ENCODE measurements around the gene TEX36.
"Not testable (repeated sequence)": the region's sequence is repeated elsewhere in the genome, so short reads cannot be mapped to it uniquely, and the experiment has no call there.

The TEX36 gene

DNA sequence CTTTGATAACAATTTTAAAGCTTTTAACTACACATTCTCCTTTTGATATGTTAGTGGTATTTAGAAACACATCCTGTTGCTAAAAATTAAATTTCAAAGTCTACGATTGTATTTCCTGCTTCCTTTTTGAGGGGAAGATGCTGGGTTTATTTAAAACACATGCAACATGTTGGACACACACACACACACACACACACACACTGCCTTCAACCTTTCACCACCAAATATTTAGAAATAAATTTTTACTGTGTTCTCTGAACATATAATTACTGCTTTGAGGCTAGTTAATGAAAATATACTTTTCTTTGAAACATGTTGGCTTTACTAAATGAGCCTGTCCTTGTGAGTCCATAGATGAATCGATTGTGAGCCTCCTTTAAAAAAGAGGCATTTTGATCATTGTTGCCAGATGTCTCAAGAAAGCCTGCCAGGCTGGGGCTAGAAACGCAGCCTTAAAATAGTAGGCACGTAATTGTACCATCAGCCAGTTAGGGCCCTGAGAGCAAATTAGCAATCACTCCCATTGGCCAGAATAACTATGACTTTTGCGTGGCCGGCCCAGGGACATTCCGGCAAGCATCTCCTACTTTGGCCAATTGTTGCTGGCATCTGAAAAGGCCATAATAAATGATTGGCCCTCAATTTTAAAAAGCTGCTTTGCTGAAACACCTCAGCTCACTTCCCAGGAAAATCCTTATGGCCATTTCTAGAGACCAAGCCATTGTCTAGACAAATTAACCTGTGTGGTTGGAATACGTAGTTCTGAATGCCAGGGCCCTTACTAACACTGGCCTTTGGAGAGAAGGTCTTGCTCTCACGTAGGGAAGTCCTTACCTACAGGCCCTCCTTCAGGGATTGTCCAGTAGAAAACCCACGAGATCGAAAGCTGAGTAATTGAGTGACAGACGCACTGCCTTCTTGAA, 9.9 kb upstream of the TEX36 start:
- no peak for DNase-seq (ENCODE audit: low read depth in 2 of 2)

DNA sequence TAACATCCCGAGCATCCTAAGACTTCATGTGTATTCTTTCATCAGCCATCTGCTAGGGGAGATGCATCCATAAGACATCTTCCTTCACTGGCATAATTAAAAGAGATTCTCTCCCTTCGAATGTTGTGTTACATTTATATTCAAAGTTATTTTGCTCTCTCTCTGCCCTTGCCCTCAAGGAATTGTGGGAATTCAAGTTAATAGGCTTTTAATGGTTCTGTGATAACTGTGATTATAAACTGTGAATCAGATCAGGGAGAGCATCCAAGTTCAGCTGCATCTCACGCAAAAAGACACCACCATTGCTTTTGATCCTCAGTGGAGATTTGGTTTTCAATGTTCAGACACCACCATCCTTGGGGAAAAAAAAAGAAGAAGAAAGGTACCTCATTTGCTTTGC, 9.2 kb upstream of the TEX36 start:
- DNase-seq (ENCODE audit: low read depth in 2 of 2) = no peak

DNA sequence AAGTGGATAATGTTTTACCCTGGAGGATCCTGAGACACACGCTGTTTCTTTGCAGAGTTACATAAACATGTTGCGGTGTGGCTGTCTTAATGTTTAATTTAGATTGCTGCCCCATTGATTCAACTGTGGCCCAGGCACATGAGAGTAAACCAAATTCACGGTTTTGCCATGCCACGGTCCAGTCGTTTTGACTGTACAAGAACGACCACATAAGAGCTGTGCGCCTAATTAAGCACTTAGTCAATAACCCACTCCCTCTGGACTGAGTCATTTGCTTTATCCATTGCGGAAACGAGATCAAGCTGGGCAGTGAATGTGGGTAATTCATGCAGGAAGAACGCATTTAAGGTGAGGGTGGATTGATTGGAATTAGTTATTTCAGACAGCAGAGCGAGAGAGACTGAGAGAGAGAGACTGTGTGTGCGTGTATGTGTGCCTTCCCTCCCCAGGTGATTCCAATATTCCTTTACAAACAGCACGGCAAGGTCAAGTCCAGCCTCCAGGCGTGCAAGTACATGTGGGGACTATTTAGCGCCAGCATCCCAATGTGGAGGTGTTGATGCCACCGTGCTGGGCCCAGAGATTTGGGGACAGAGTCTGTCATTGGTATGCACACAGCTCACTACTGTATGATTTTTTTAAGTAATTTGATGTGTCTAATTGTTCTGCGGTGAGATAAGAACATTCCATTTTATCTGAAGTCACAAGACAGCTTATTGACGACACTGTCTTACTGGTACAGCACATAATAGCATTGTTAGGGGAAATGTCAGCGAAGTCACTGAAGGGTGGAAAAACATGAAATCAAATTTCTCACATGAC, 8.4 kb upstream of the TEX36 start:
- DNase-seq (ENCODE audit: low read depth in 2 of 2) = no peak

DNA sequence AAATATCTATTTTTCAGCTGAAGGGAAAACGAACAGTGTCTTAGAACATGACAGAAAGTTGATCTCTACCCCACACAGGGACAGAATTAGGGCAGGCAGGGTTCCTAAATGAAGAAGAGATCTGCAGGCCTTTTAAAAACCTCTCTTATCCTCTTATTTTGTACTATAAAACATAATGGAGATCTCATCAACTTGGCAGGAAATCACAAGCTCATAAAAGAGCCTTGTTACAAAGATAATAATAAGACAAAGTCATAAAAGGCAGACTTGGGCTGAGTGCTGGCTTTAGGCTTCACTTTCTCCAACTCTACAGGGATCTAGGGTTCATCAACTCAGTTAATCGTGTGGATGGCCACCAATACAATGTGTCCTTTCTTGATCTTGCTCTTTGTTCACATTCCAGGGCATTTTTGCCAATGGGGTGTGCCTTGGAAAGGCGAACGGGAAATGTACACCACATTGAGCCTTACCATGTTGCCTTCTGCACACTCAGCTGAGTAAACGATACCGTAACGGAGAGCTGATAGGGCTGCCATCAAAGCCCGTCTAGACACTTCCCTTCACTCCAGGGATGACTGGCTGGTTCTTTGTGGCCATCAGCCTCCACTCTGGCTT, 7.1 kb upstream of the TEX36 start:
- no peak for DNase-seq (ENCODE audit: low read depth in 2 of 2)

DNA sequence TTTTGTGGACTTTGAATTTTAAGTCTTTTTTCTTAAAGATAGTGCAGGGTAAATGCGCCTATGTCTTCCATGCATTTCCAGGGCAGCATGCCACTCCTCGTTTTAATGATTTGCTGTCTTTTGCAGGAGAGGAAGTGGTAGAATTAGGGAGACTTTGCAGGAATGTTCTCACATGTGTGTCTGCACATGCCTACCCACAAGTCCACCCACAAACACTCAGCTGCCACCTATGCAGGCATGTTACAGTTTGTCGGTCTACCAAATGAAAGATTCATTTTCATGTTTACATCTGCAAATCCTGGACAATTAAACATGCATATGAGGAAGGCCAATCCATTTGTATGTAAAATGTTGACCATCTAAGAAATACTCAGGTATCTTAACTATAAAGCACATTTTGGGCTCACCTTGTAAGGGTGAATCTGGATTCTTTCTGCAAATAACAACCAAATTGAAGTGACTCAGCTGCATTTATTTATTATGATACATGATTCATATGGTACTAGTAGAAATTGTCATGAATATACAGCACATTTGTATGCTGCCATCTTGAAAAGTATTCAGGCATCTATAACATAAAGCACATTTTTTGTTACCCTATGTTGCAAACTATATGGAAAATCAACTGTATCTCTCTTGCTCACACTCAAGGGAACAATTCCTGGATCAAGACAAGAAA, 4.7 kb upstream of the TEX36 start:
- no peak for DNase-seq (ENCODE audit: low read depth in 2 of 2)

GRCh38 chr10:125684581-125684980, 1.6 kb upstream of the TEX36 start:
- DNase-seq (ENCODE audit: low read depth in 2 of 2) = no peak

- DNase-seq (ENCODE audit: low read depth in 2 of 2) = no peak
Observed at GRCh38 chr10:125683821-125684220, 858 bp upstream of the TEX36 start.

- DNase-seq (ENCODE audit: low read depth in 2 of 2) = no peak
Observed at GRCh38 chr10:125679436-125679835, 3.5 kb downstream of the TEX36 start.

DNA sequence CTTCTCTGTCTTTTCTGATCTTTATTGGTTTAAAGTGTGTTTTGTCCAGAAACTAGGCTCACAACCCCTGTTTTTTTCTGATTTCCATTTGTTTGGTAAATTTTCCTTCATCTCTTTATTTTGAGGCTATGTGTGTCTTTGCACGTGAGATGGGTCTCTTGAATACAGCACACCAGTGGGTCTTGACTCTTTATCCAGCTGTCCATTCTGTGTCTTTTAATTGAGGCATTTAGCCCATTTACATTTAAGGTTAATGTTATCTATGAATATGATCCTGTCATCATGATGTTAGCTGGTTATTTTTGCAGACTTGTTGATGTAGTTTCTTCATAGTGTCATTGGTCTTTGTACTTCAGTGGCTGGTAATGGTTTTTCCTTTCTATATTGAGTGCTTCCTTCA, 10.1 kb downstream of the TEX36 start:
- DNase-seq (ENCODE audit: low read depth in 2 of 2) = no peak

GRCh38 chr10:125662584-125662983, 20.4 kb downstream of the TEX36 start:
- DNase-seq (ENCODE audit: low read depth in 2 of 2) = no peak

GRCh38 chr10:125661941-125662515, 20.9 kb downstream of the TEX36 start:
- no peak for DNase-seq (ENCODE audit: low read depth in 2 of 2)

GRCh38 chr10:125661431-125661940, 21.5 kb downstream of the TEX36 start:
- DNase-seq (ENCODE audit: low read depth in 2 of 2) = no peak

DNA sequence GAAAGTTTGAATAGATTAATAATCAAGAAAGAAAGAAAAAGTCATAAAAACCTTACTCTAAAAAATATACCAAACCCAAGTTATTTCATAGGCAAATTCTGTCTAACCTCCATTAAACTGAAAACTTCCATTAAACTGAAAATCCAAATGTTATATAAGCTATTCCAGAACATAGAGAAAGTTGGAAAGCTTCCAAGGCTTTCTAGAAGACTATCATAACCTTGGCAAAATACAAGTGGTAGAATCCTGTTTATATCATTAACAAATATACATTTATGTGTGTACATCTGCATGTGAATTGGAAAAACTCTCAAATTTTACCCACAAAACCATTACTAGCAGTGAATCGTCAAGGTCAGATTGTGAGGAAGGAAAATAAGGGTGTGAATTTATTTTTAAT, 23.9 kb downstream of the TEX36 start:
- DNase-seq (ENCODE audit: low read depth in 2 of 2) = no peak

DNA sequence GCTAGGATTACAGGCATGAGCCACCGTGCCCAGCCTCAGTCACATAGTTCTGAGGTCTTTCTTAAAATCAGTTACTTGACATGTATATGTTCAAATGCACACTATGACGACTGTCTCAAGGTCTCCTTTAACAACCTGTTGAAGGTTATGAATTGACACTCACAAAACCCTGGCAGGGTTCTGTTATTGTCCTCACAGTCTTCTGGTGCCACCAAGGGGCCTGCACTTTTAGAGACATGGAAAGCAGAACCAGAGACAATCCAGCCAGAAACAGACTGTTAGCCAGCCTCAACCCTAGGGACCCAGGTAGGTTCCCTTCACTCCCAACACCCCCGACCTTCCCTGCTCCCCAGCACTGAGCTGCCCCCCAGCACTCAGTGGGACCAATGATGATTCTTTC, 26.4 kb downstream of the TEX36 start:
- no peak for DNase-seq (ENCODE audit: low read depth in 2 of 2)

DNA sequence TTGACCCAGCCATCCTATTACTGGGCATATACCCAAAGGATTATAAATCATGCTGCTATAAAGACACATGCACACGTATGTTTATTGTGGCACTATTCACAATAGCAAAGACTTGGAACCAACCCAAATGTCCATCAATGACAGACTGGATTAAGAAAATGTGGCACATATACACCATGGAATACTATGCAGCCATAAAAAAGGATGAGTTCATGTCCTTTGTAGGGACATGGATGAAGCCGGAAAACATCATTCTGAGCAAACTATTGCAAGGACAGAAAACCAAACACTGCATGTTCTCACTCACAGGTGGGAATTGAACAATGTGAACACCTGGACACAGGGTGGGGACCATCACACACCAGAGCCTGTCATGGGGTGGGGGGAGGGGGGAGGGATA, 29.9 kb downstream of the TEX36 start:
- DNase-seq (ENCODE audit: low read depth in 2 of 2) = not testable (repeated sequence)

GRCh38 chr10:125646311-125646710, 36.7 kb downstream of the TEX36 start:
- no peak for DNase-seq (ENCODE audit: low read depth in 2 of 2)

DNA sequence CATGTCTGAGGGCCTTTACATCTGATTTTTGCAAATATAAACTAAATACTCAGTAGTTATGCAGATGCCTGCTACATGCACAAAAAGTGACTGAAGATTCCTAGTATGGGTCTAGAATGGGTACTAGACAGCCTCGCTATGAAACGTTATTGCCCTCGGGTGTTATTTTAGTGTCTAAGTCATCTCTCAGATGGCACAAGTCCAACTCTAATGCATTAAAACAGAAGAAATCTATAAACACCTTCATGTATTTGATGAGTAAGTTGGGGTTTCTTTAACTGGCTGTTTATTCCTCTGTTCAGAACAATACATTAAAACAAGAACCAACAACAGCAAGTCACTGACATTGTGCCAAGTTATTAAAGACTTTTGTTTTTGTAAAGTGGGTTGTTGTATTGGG, 41.6 kb downstream of the TEX36 start:
- no peak for DNase-seq (ENCODE audit: low read depth in 2 of 2)

- DNase-seq (ENCODE audit: low read depth in 2 of 2) = no peak
Observed at GRCh38 chr10:125640653-125641052, 42.3 kb downstream of the TEX36 start.

DNA sequence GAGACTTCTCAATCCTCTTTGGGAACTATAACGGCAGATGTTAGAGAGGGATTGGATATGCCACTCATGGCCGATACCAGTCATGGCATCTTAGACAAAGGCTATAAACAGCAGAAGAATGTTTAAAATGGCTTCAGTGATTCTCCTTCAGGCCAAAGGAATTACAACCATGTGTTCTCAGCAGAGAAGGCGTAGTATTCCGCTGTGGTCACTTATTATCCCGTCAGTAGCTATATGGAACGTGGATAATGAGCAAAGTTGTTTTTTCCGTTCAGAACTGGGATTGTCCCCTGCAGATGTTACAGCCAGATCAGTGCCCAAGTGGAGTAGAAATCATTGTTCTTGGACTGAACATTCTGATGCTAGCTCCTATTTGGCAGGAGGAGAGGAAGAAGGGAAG, 43.1 kb downstream of the TEX36 start:
- DNase-seq (ENCODE audit: low read depth in 2 of 2) = no peak

GRCh38 chr10:125638555-125638954, 44.4 kb downstream of the TEX36 start:
- DNase-seq (ENCODE audit: low read depth in 2 of 2) = no peak

DNA sequence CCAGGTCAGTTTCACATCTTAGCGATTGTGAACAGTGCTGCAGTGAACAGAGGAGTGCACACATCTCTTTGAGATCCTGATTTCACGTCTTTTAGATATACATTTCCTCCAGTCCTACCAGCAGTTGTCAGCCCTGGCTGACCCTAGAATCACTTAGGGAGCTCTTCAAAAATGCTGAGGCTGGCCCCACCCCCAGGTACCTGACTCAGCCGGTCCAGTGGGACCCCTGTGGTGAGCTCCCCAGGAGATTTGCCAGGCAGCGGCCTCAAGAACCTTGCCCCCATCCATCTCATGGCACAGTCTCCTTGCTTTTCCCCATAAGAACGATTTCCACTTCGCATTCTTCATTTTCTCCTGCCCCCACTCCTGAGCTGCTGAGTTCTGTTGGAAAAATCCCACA, 45.5 kb downstream of the TEX36 start:
- DNase-seq (ENCODE audit: low read depth in 2 of 2) = no peak

Measured in stimulated activated CD8-positive, alpha-beta memory T cell treated with anti-CD3 and anti-CD28 coated beads, Interleukin-15, amount 100 ng/mL, for 4 hours (primary cell).